Large intestine (tissue), 3 donors: ENCODE data around the gene KCNH2. TPM values are rescaled to one million over a fixed set of nuclear protein-coding genes. Genes with fewer than 3 reads are reported as not detected.
"Not testable (repeated sequence)": the region's sequence is repeated elsewhere in the genome, so short reads cannot be mapped to it uniquely, and the experiment has no call there.

Experiments
- DNase-seq, 2 donors: peaks; one replicate each; pipeline versions ENCODE4 v3.0.0 to v3.0.0-alpha.2; 2013
- H3K27ac ChIP-seq: one replicate; pipeline ENCODE4 v1.5.1; 2013; ENCODE audit warnings: low read length
- H3K27me3 ChIP-seq: 2 replicates; pipeline ENCODE4 v1.6.1; 2013; ENCODE audit warnings: low read length; ENCODE audit not compliant: control insufficient read depth, insufficient read depth
- H3K36me3 ChIP-seq: 2 replicates; pipeline ENCODE4 v1.6.1; 2013; ENCODE audit warnings: low read length; ENCODE audit not compliant: control insufficient read depth, insufficient read depth
- H3K4me1 ChIP-seq: one replicate; pipeline ENCODE4 v1.6.1; 2013; ENCODE audit warnings: low read length; ENCODE audit not compliant: control insufficient read depth, insufficient read depth
- H3K4me3 ChIP-seq: one replicate; pipeline ENCODE4 v1.5.1; 2013; ENCODE audit warnings: low read length
- H3K9me3 ChIP-seq: one replicate; pipeline ENCODE4 v1.6.1; 2013; ENCODE audit warnings: mild to moderate bottlenecking, low read depth, low read length, moderate library complexity; ENCODE audit not compliant: control insufficient read depth
- WGBS: methylation state at CpG from one replicate; pipeline ENCODE4 v1.1.5; 2013; ENCODE audit warnings: low lambda C conversion rate; ENCODE audit not compliant: insufficient coverage; 5-methylcytosine and 5-hydroxymethylcytosine counted together
- polyA plus RNA-seq: library from polyadenylated mRNA; unstranded; fragments of 120-200 nt; gene quantifications from one replicate; pipeline ENCODE4 v1.2.1, GENCODE V29; 2013

KCNH2 gene
- polyA plus RNA-seq, 1 donor, result 8.1 TPM

- H3K36me3 ChIP-seq, result no peaks in the 10 kb centered on the region
- peaks cover 4% of the 10 kb centered on the region for H3K9me3 ChIP-seq
- peaks cover 49% of the 10 kb centered on the region for H3K4me1 ChIP-seq
- H3K27me3 ChIP-seq, result peaks cover 5% of the 10 kb centered on the region
- no CpG with 5 or more reads among the region's 6 CpGs for WGBS
- no peak overlapping the region for H3K4me3 ChIP-seq
- DNase-seq, result peak; percentile 90 to 96
- H3K27ac ChIP-seq, result peak overlapping the region; percentile 70
These were observed 34.0 kb upstream of the KCNH2 start for GRCh38 chr7:151012031-151012692.

- not testable (repeated sequence) for H3K4me3 ChIP-seq, H3K36me3 ChIP-seq, H3K9me3 ChIP-seq, DNase-seq, H3K27me3 ChIP-seq
- Histone ChIP-seq H3K27ac (peak overlapping the region; percentile 70), H3K4me1 (peaks cover 49% of the 10 kb centered on the region)
- no CpG with 5 or more reads among the region's 12 CpGs for whole genome bisulfite sequencing
These were observed 33.5 kb upstream of the KCNH2 start for GRCh38 chr7:151011616-151012015.

DNA sequence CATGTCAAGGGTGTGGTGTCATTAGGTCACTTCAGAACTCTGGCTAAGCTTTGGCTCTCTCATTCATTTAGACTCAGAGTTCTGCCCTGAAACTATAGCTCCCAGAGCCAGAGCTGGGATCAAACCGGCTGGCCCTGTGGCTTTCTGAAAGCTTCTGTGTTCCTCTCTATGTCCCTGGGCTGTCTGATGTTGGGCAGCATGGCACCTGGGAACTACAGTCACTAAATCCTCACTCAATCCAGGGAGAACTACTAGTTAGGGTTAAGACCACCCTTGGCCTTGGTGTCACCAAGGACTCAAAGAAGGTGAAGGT, 32.9 kb upstream of the KCNH2 start:
- Histone ChIP-seq H3K9me3 (peaks cover 6% of the 10 kb centered on the region), H3K36me3 (no peaks in the 10 kb centered on the region), H3K4me1 (peaks cover 49% of the 10 kb centered on the region), H3K27ac (peak overlapping the region; percentile 43), H3K4me3 (peak overlapping the region; percentile 28), H3K27me3 (no peaks in the 10 kb centered on the region)
- no peak for DNase-seq
- no CpG with 5 or more reads among the region's 1 CpG for WGBS

GRCh38 chr7:151010307-151011096, 32.4 kb upstream of the KCNH2 start:
- DNase-seq, result peak; percentile 57 to 79
- Histone ChIP-seq H3K27ac (peak overlapping the region; percentile 43), H3K4me3 (peak overlapping the region; percentile 28), H3K4me1 (peaks cover 49% of the 10 kb centered on the region), H3K27me3 (no peaks in the 10 kb centered on the region), H3K9me3 (peaks cover 6% of the 10 kb centered on the region), H3K36me3 (no peaks in the 10 kb centered on the region)
- no CpG with 5 or more reads among the region's 18 CpGs for WGBS

DNA sequence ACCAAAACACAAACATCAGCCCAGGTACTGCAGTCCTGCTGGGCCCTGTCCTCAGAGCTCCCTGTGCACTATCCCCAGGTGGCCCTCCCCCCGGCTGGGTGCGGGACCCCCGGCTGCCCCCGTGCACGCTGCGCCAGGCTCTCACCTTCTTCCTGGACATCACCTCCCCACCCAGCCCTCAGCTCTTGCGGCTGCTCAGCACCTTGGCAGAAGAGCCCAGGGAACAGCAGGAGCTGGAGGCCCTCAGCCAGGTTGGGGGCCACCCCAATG, 31.9 kb upstream of the KCNH2 start:
- Histone ChIP-seq H3K9me3 (peaks cover 6% of the 10 kb centered on the region), H3K36me3 (no peaks in the 10 kb centered on the region), H3K27me3 (no peaks in the 10 kb centered on the region), H3K4me3 (peak overlapping the region; percentile 28), H3K4me1 (peaks cover 49% of the 10 kb centered on the region), H3K27ac (peak overlapping the region; percentile 43)
- peak in 1 of 2 donors; percentile 33 for DNase-seq
- WGBS, result no CpG with 5 or more reads among the region's 7 CpGs

GRCh38 chr7:151009327-151010036, 31.4 kb upstream of the KCNH2 start:
- no peak overlapping the region for H3K27ac ChIP-seq
- no CpG with 5 or more reads among the region's 22 CpGs for WGBS
- H3K9me3 ChIP-seq, result peaks cover 6% of the 10 kb centered on the region
- DNase-seq, result no peak
- H3K4me1 ChIP-seq, result peaks cover 49% of the 10 kb centered on the region
- no peaks in the 10 kb centered on the region for H3K36me3 ChIP-seq
- no peak overlapping the region for H3K4me3 ChIP-seq
- no peaks in the 10 kb centered on the region for H3K27me3 ChIP-seq

DNA sequence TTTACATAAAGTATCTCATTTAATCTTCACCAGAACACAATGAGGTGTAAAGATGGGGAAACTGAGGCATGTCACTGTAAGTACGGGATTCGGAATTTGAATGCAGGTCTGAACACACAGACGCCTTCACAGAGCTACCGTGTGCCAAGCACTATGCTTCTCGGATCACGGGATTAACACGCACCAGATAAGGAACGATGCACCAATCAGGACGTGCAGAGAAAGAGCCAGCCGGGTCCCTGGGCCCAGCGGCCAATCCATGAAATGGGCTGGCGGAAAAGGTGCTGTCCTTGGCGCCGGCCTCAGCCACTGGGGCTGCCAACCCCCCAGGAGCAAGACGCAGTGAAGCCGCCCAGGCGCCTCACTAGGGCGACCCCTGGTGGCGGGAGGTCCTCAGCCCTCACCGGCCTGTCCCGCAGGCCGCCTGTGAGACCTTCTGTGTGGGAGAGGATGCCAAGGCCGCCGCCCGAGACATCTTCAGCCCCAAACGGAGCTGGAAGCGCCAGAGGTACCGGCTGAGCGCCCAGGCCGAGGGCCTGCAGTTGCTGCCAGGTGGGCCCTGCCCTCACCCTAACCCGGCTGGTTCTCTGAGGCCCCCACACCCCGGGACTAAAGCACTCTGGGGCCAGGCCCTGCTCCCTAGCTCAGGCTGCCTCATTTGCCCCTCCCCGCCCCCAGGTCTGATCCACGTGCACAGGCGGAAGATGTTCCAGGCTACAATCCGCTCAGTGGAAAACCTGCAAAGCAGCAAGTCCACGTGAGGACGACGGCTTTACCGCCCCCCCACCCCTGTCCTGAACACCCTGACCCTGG, 30.6 kb upstream of the KCNH2 start:
- Histone ChIP-seq H3K4me3 (peak overlapping the region; percentile 34), H3K27me3 (no peaks in the 10 kb centered on the region), H3K9me3 (peaks cover 6% of the 10 kb centered on the region), H3K4me1 (peaks cover 43% of the 10 kb centered on the region), H3K36me3 (no peaks in the 10 kb centered on the region), H3K27ac (no peak overlapping the region)
- DNase-seq, result peak; percentile 57 to 58
- WGBS, result no CpG with 5 or more reads among the region's 40 CpGs

- no CpG with 5 or more reads among the region's 11 CpGs for WGBS
- Histone ChIP-seq H3K27me3 (no peaks in the 10 kb centered on the region), H3K4me3 (peak overlapping the region; percentile 34), H3K4me1 (peaks cover 38% of the 10 kb centered on the region), H3K36me3 (no peaks in the 10 kb centered on the region), H3K9me3 (peaks cover 6% of the 10 kb centered on the region), H3K27ac (no peak overlapping the region)
- no peak for DNase-seq
These were observed 30.0 kb upstream of the KCNH2 start for GRCh38 chr7:151008143-151008510.

GRCh38 chr7:151007469-151007898, 29.4 kb upstream of the KCNH2 start:
- peaks cover 6% of the 10 kb centered on the region for H3K9me3 ChIP-seq
- H3K4me1 ChIP-seq, result peaks cover 31% of the 10 kb centered on the region
- no CpG with 5 or more reads among the region's 7 CpGs for WGBS
- H3K27me3 ChIP-seq, result no peaks in the 10 kb centered on the region
- H3K36me3 ChIP-seq, result no peaks in the 10 kb centered on the region
- DNase-seq, result no peak
- H3K4me3 ChIP-seq, result no peak overlapping the region
- H3K27ac ChIP-seq, result no peak overlapping the region
